H1 (cell line): ENCODE data around the gene PANK3. TPM values are rescaled to one million over a fixed set of nuclear protein-coding genes. Genes with fewer than 3 reads are reported as not detected.

Source experiments
- CTCF ChIA-PET: fragments of 300-600 bp; sonication (Branson Sonifier 250); formaldehyde crosslinking; loops from one replicate; lab custom pipeline; 2021; ENCODE audit not compliant: partially characterized antibody; lab: Charles Lee
- POLR2A ChIA-PET: fragments of 300-600 bp; sonication (Branson Sonifier 250); formaldehyde crosslinking; loops from one replicate; lab custom pipeline; 2021; ENCODE audit warnings: inconsistent platforms; ENCODE audit not compliant: partially characterized antibody; lab: Charles Lee
- DNase-seq, 2 experiments: peaks; one replicate each; pipeline versions ENCODE4 v3.0.0 to v3.0.0-alpha.2; 2010 to 2022; ENCODE audit warnings: low spot score in 2 of 2, low read depth in 1 of 2, mixed read lengths in 1 of 2
- FAIRE-seq: peaks from 2 replicates; lab custom pipeline; 2011; peaks lifted over from hg19 to GRCh38; lab: Jason Lieb, UNC
- H2AFZ ChIP-seq: 2 replicates; pipeline ENCODE4 v1.8.1; 2012; ENCODE audit warnings: low read length, inconsistent platforms
- H2AK5ac ChIP-seq: 2 replicates; pipeline ENCODE4 v1.6.1; 2013; ENCODE audit warnings: low read depth, low read length
- H2BK120ac ChIP-seq: replicated peaks from 2 replicates; pipeline ENCODE3; 2013; ENCODE audit warnings: low read depth, low read length, inconsistent platforms
- H2BK12ac ChIP-seq: 2 replicates; pipeline ENCODE4 v1.6.1; 2013; ENCODE audit warnings: low read depth, low read length
- H2BK15ac ChIP-seq: 2 replicates; pipeline ENCODE4 v1.6.1; 2013; ENCODE audit warnings: low read length
- H2BK20ac ChIP-seq: 2 replicates; pipeline ENCODE4 v1.6.1; 2013; ENCODE audit warnings: low read length
- H2BK5ac ChIP-seq: 2 replicates; pipeline ENCODE4 v1.6.1; 2013; ENCODE audit warnings: low read depth, low read length
- H3K14ac ChIP-seq: 2 replicates; pipeline ENCODE4 v1.6.1; 2013; ENCODE audit warnings: inconsistent platforms; ENCODE audit not compliant: insufficient read length
- H3K18ac ChIP-seq: 2 replicates; pipeline ENCODE4 v1.6.1; 2013; ENCODE audit warnings: low read length; ENCODE audit errors: extremely low read depth
- H3K23ac ChIP-seq: 2 replicates; pipeline ENCODE4 v1.6.1; 2013; ENCODE audit warnings: inconsistent platforms; ENCODE audit not compliant: insufficient read length
- H3K23me2 ChIP-seq: 2 replicates; pipeline ENCODE4 v1.6.1; 2013; ENCODE audit warnings: low read depth, low read length
- H3K27ac ChIP-seq: 2 replicates; pipeline ENCODE4 v1.6.1; 2011; ENCODE audit warnings: low read depth, low read length, inconsistent platforms
- H3K27me3 ChIP-seq, 4 experiments: replicated peaks in 1 of 4; 1 replicate in 1 of 4; 2 replicates in 3 of 4; pipeline versions ENCODE4 v1.6.1 to v1.8.1; 2011 to 2013; ENCODE audit warnings: low read length in 3 of 4, mild to moderate bottlenecking in 3 of 4, inconsistent platforms in 2 of 4, mixed read lengths in 2 of 4, moderate library complexity in 1 of 4; ENCODE audit not compliant: control insufficient read depth in 3 of 4, insufficient read depth in 3 of 4; ENCODE audit errors: extremely low read depth in 1 of 4
- H3K36me3 ChIP-seq, 4 experiments: 2 replicates each; pipeline versions ENCODE4 v1.6.1 to v1.8.1; 2011 to 2013; ENCODE audit warnings: mild to moderate bottlenecking in 4 of 4, low read length in 3 of 4, moderate library complexity in 2 of 4, control low read depth in 1 of 4, inconsistent platforms in 1 of 4; ENCODE audit not compliant: insufficient read depth in 4 of 4, control insufficient read depth in 2 of 4
- H3K4ac ChIP-seq: replicated peaks from 2 replicates; pipeline ENCODE3; 2013; ENCODE audit warnings: low read length, low read depth, mixed read lengths, inconsistent platforms; ENCODE audit not compliant: insufficient read length
- H3K4me1 ChIP-seq, 4 experiments: replicated peaks in 1 of 4; 1 replicate in 1 of 4; 2 replicates in 3 of 4; pipeline versions ENCODE4 v1.6.1 to v1.8.1; 2011 to 2013; ENCODE audit warnings: low read length in 3 of 4, inconsistent platforms in 2 of 4, mixed read lengths in 1 of 4; ENCODE audit not compliant: insufficient read depth in 4 of 4, control insufficient read depth in 3 of 4
- H3K4me2 ChIP-seq, 2 experiments: 2 replicates each; pipeline versions ENCODE4 v1.6.1 to v1.8.1; 2011 to 2013; ENCODE audit warnings: low read depth in 2 of 2, low read length in 2 of 2, control low read depth in 1 of 2, inconsistent platforms in 1 of 2, mild to moderate bottlenecking in 1 of 2; ENCODE audit not compliant: insufficient read depth in 1 of 2
- H3K4me3 ChIP-seq, 4 experiments: fragments of 200-600, 300-600 bp in 1 of 4; sonication (generic), shearing (Covaris generic), sonication (Bioruptor Twin) in 1 of 4; 2 replicates each; pipeline versions ENCODE4 v1.5.1 to v1.8.1; 2011 to 2016; ENCODE audit warnings: low read length in 4 of 4, low read depth in 3 of 4, control low read depth in 2 of 4, inconsistent platforms in 2 of 4, mild to moderate bottlenecking in 2 of 4, mixed read lengths in 1 of 4, moderate library complexity in 1 of 4; ENCODE audit not compliant: insufficient read depth in 2 of 4; ENCODE audit errors: extremely low read depth in 1 of 4
- H3K56ac ChIP-seq: replicated peaks from 2 replicates; pipeline ENCODE3; 2013; ENCODE audit warnings: low read depth, mild to moderate bottlenecking, mixed read lengths, low read length, inconsistent platforms; ENCODE audit not compliant: insufficient read length
- H3K79me1 ChIP-seq: 2 replicates; pipeline ENCODE4 v1.6.1; 2013; ENCODE audit warnings: low read depth, low read length, control low read depth
- H3K79me2 ChIP-seq, 2 experiments: 2 replicates each; pipeline versions ENCODE4 v1.6.1 to v1.8.1; 2012 to 2013; ENCODE audit warnings: low read length in 2 of 2, mild to moderate bottlenecking in 2 of 2, inconsistent platforms in 1 of 2; ENCODE audit not compliant: insufficient read depth in 2 of 2, control insufficient read depth in 1 of 2
- H3K9ac ChIP-seq, 4 experiments: replicated peaks in 1 of 4; 1 replicate in 1 of 4; 2 replicates in 3 of 4; pipeline versions ENCODE4 v1.6.1 to v1.8.1; 2011 to 2013; ENCODE audit warnings: low read depth in 3 of 4, low read length in 3 of 4, control low read depth in 2 of 4, mild to moderate bottlenecking in 2 of 4, moderate library complexity in 2 of 4, inconsistent platforms in 1 of 4; ENCODE audit errors: extremely low read depth in 1 of 4
- H3K9me3 ChIP-seq, 2 experiments: 2 replicates each; pipeline versions ENCODE4 v1.6.1 to v1.8.1; 2012 to 2013; ENCODE audit warnings: mild to moderate bottlenecking in 2 of 2, moderate library complexity in 2 of 2, control low read depth in 1 of 2, inconsistent platforms in 1 of 2, low read depth in 1 of 2, low read length in 1 of 2, mixed read lengths in 1 of 2; ENCODE audit not compliant: insufficient read depth in 2 of 2
- H4K20me1 ChIP-seq, 2 experiments: replicated peaks in 1 of 2; 2 replicates each; pipeline versions ENCODE3 to v1.8.1; 2011 to 2013; ENCODE audit warnings: inconsistent platforms in 2 of 2, low read length in 2 of 2, mild to moderate bottlenecking in 1 of 2; ENCODE audit not compliant: insufficient read depth in 2 of 2, control insufficient read depth in 1 of 2
- H4K5ac ChIP-seq: 2 replicates; pipeline ENCODE4 v1.6.1; 2013; ENCODE audit warnings: low read length, low read depth, mixed read lengths, inconsistent platforms; ENCODE audit not compliant: insufficient read length
- H4K8ac ChIP-seq: 2 replicates; pipeline ENCODE4 v1.8.0; 2013; ENCODE audit warnings: mild to moderate bottlenecking, moderate library complexity, low read length, inconsistent platforms; ENCODE audit not compliant: insufficient read depth; ENCODE audit errors: extremely low read depth
- H4K91ac ChIP-seq: replicated peaks from 2 replicates; pipeline ENCODE3; 2013; ENCODE audit warnings: low read length, mixed read lengths, inconsistent platforms; ENCODE audit not compliant: insufficient read length
- CBX8 ChIP-seq: fragments of 300-800, 300-1000 bp; sonication (generic); IDR thresholded peaks from 2 replicates; pipeline ENCODE4 v1.7.1; 2016; ENCODE audit warnings: low read depth, low read length, borderline replicate concordance
- GABPA ChIP-seq: IDR thresholded peaks from 2 replicates; pipeline ENCODE4 v1.6.1; 2011; ENCODE audit warnings: mild to moderate bottlenecking, low read length, moderate library complexity, borderline replicate concordance; ENCODE audit not compliant: insufficient read depth
- GTF2F1 ChIP-seq: IDR thresholded peaks from 2 replicates; pipeline ENCODE4 v1.6.1; 2012; ENCODE audit warnings: low read depth, low read length, improper control_type of control experiment, borderline replicate concordance
- HDAC6 ChIP-seq: IDR thresholded peaks from one replicate; pipeline ENCODE4 v1.7.1; 2012; ENCODE audit warnings: low read depth, mild to moderate bottlenecking, inconsistent platforms, low read length, moderate library complexity
- KDM4A ChIP-seq: IDR thresholded peaks from one replicate; pipeline ENCODE4 v1.7.1; 2012; ENCODE audit warnings: low read depth, mild to moderate bottlenecking, moderate library complexity, low read length, inconsistent platforms; ENCODE audit not compliant: severe bottlenecking
- KDM5A ChIP-seq: fragments of 200-600 bp; IDR thresholded peaks from 2 replicates; pipeline ENCODE4 v1.7.1; 2012; ENCODE audit warnings: mild to moderate bottlenecking, low read length, inconsistent platforms, mixed read lengths
- POLR2AphosphoS5 ChIP-seq: IDR thresholded peaks from 2 replicates; pipeline ENCODE4 v1.6.1; 2011; ENCODE audit warnings: low read depth, low read length
- SIRT6 ChIP-seq: IDR thresholded peaks from one replicate; pipeline ENCODE4 v1.7.1; 2012; ENCODE audit warnings: low read length, inconsistent platforms
- WGBS, 2 experiments: shearing (Covaris generic) in 1 of 2; methylation state at CpG; one replicate each; pipeline versions ENCODE4 v1.1.6 to v1.1.7; 2013 to 2015; ENCODE audit warnings: low lambda C conversion rate in 2 of 2, mixed read lengths in 2 of 2, inconsistent platforms in 1 of 2, low coverage in 1 of 2, missing lambda C conversion rate in 1 of 2; ENCODE audit not compliant: insufficient replicate concordance in 2 of 2, insufficient coverage in 1 of 2, insufficient read length in 1 of 2; ENCODE audit errors: extremely low coverage in 1 of 2, missing lambda C conversion rate in 1 of 2; 5-methylcytosine and 5-hydroxymethylcytosine counted together
- polyA plus RNA-seq, 7 experiments: library from polyadenylated mRNA; depleted of rRNA in 3 of 7; stranded (reverse) in 5 of 7; unstranded in 2 of 7; fragments of >200 nt in 5 of 7; fragments of 200-250 nt in 2 of 7; gene quantifications; 1 replicate in 5 of 7; 2 replicates in 1 of 7; 4 replicates in 1 of 7; pipeline versions ENCODE4 v1.2.1 to v1.2.3, GENCODE V29; 2011 to 2013; ENCODE audit warnings: missing spikeins in 2 of 7, mixed read lengths in 2 of 7
- total RNA-seq: library from RNA; stranded (reverse); fragmentation: NEBNext Ultra II Directional; extraction: Animal tissue kit (Norgen Biotek cat#: 25700); gene quantifications from 2 replicates; pipeline ENCODE4 v1.2.1, GENCODE V29; 2021
- TF ChIP-seq, protein P1 (sequence below), 3 experiments: IDR thresholded peaks; 1 replicate in 2 of 3; 2 replicates in 1 of 3; pipeline versions ENCODE4 v1.5.1 to v1.6.1; 2011; ENCODE audit warnings: low read length in 3 of 3, mild to moderate bottlenecking in 3 of 3, inconsistent platforms in 2 of 3, low read depth in 1 of 3, moderate library complexity in 1 of 3; ENCODE audit not compliant: insufficient read depth in 1 of 3; ENCODE audit errors: control extremely low read depth in 1 of 3

The PANK3 gene
- total and polyA plus RNA-seq, 2 of the 8 experiments (the other 6 are each of a cell fraction or from before 2014, with no cell fraction given), result 8.6 to 101 TPM

DNA sequence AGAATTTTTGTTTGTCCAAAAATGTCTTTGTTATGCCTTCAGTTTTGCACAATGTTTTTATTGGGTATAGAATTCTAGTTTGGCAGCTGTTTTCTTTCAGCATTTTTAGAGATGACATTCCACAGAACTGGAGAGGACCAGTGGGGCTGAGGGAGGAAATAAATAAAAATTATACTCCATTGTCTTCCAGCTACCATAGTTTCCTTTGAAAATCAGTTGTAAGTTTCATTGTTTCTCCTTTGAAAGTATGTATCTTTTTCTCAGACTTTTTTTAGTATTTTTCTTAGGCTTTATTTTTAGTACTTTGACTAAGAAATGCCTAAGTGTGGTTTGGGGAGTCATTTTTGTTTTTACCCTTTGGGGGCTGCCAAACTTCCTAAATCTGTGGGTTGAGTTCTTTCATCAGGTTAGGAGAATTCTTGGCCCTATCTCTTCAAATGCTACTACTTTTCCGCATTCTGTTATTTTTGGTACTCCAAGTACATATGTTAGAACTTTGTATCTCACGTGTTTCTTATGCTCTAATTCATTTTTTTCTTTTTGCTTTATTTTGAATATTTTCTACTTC lies 65.2 kb downstream of the PANK3 start:
- Histone ChIP-seq H3K79me1 (no peaks in the 10 kb centered on the region), H3K23ac (no peak overlapping the region), H3K79me2 (no peaks in the 10 kb centered on the region), H3K18ac (no peak overlapping the region), H3K9me3 (no peaks in the 10 kb centered on the region), H3K27ac (no peak overlapping the region), H3K4me2 (no peak overlapping the region), H4K91ac (no peak overlapping the region), H3K27me3 (no peaks in the 10 kb centered on the region), H3K4me3 (no peak overlapping the region), H2BK120ac (no peak overlapping the region), H3K14ac (no peak overlapping the region), H2BK12ac (no peak overlapping the region), H3K36me3 (peaks cover 27 to 84% (median 60%) of the 10 kb centered on the region in 4 experiments), H2BK15ac (no peak overlapping the region), H4K8ac (no peak overlapping the region), H4K20me1 (peaks cover 2 to 3% of the 10 kb centered on the region in 2 experiments), H2BK5ac (no peak overlapping the region), H3K56ac (no peak overlapping the region), H4K5ac (no peak overlapping the region), H2AFZ (no peak overlapping the region), H3K9ac (no peak overlapping the region), H3K4ac (no peak overlapping the region), H3K23me2 (no peaks in the 10 kb centered on the region), H3K4me1 (no peaks in the 10 kb centered on the region), H2BK20ac (no peak overlapping the region), H2AK5ac (no peak overlapping the region)
- ChIA-PET POLR2A (no interaction called here), CTCF (interaction anchor here (1.5 kb wide), 1 partner anchor 15 kb away, joined by 3 read pairs; no protein-coding TSS in a partner anchor)
- no peak for DNase-seq
- FAIRE-seq, result no peak
- TF ChIP-seq KDM4A (no peak), HDAC6 (no peak), SIRT6 (no peak), KDM5A (no peak), POLR2AphosphoS5 (no peak), GABPA (no peak), GTF2F1 (no peak), CBX8 (no peak)
- TF ChIP-seq, protein P1, sequence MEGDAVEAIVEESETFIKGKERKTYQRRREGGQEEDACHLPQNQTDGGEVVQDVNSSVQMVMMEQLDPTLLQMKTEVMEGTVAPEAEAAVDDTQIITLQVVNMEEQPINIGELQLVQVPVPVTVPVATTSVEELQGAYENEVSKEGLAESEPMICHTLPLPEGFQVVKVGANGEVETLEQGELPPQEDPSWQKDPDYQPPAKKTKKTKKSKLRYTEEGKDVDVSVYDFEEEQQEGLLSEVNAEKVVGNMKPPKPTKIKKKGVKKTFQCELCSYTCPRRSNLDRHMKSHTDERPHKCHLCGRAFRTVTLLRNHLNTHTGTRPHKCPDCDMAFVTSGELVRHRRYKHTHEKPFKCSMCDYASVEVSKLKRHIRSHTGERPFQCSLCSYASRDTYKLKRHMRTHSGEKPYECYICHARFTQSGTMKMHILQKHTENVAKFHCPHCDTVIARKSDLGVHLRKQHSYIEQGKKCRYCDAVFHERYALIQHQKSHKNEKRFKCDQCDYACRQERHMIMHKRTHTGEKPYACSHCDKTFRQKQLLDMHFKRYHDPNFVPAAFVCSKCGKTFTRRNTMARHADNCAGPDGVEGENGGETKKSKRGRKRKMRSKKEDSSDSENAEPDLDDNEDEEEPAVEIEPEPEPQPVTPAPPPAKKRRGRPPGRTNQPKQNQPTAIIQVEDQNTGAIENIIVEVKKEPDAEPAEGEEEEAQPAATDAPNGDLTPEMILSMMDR (IDR thresholded peaks at IDR 0.05; ENCODE audit: control extremely low read depth in 1 of 3, insufficient read depth in 1 of 3, low read depth in 1 of 3, low read length in 3 of 3), result no peak
- 92% methylated on average over 2 of the region's 2 CpGs; no CpG with 5 or more reads in 1 of the 2 experiments for WGBS, 2 experiments
